IMR-90 (cell line): Measurements from ENCODE around the gene TECPR2. TPM values are rescaled to one million over a fixed set of nuclear protein-coding genes. Genes with fewer than 3 reads are reported as not detected.

Source experiments
- ATAC-seq: fragments of 200-7000 bp; cut with Tn5 transposase; 2 replicates; pipeline ENCODE4 v1.9.1; 2020; ENCODE audit warnings: low read depth, mild to moderate bottlenecking, moderate library complexity
- BruUV-seq: library from RNA; stranded (reverse); fragments of 400-500 nt; replicated peaks from 2 replicates; lab custom pipeline; 2021; lab: Mats Ljungman, UMichigan
- CTCF ChIA-PET: fragments of 300-600 bp; formaldehyde crosslinking; extraction: SDS; loops from one replicate; lab custom pipeline; 2021; ENCODE audit warnings: antibody characterized with exemption; lab: Yijun Ruan, JAX
- POLR2A ChIA-PET: fragments of 300-600 bp; sonication (Branson Sonifier 250); formaldehyde crosslinking; loops from one replicate; lab custom pipeline; 2022; ENCODE audit warnings: antibody characterized with exemption; ENCODE audit not compliant: unreplicated experiment; lab: Charles Lee
- DNase-seq: peaks from one replicate; pipeline ENCODE4 v3.0.0; 2013
- H2AFZ ChIP-seq: replicated peaks from 2 replicates; pipeline ENCODE3; 2013; ENCODE audit warnings: low read length, mild to moderate bottlenecking; ENCODE audit not compliant: poor library complexity
- H2AK5ac ChIP-seq: 2 replicates; pipeline ENCODE4 v1.6.1; 2013; ENCODE audit warnings: low read depth, low read length, inconsistent platforms
- H2AK9ac ChIP-seq: replicated peaks from 2 replicates; pipeline ENCODE3; 2013; ENCODE audit warnings: mild to moderate bottlenecking, low read depth, low read length, moderate library complexity; ENCODE audit not compliant: poor library complexity
- H2BK120ac ChIP-seq: 2 replicates; pipeline ENCODE4 v1.6.1; 2013; ENCODE audit warnings: low read depth, low read length, inconsistent platforms
- H2BK15ac ChIP-seq: 3 replicates; pipeline ENCODE4 v1.6.1; 2013; ENCODE audit warnings: low read depth, low read length, inconsistent platforms
- H2BK20ac ChIP-seq: 2 replicates; pipeline ENCODE4 v1.6.1; 2013; ENCODE audit warnings: low read depth, mild to moderate bottlenecking, inconsistent platforms, low read length, moderate library complexity
- H2BK5ac ChIP-seq: 2 replicates; pipeline ENCODE4 v1.6.1; 2013; ENCODE audit warnings: mild to moderate bottlenecking, low read depth, low read length, inconsistent platforms; ENCODE audit not compliant: poor library complexity, severe bottlenecking
- H3K14ac ChIP-seq: replicated peaks from 2 replicates; pipeline ENCODE4 v1.6.1; 2013; ENCODE audit warnings: low read depth, low read length, inconsistent platforms
- H3K18ac ChIP-seq: 2 replicates; pipeline ENCODE4 v1.6.1; 2013; ENCODE audit warnings: low read depth, low read length, control low read depth
- H3K23ac ChIP-seq: 2 replicates; pipeline ENCODE4 v1.6.1; 2013; ENCODE audit warnings: low read depth, low read length, inconsistent platforms
- H3K27ac ChIP-seq: 2 replicates; pipeline ENCODE4 v1.5.1; 2013; ENCODE audit warnings: mild to moderate bottlenecking, control low read depth, low read length; ENCODE audit not compliant: insufficient read depth
- H3K27me3 ChIP-seq: 2 replicates; pipeline ENCODE4 v1.6.1; 2013; ENCODE audit warnings: low read length; ENCODE audit not compliant: control insufficient read depth, insufficient read depth
- H3K36me3 ChIP-seq: 2 replicates; pipeline ENCODE4 v1.6.1; 2013; ENCODE audit warnings: low read length, mixed read lengths; ENCODE audit not compliant: control insufficient read depth, insufficient read depth
- H3K4ac ChIP-seq: 2 replicates; pipeline ENCODE4 v1.6.1; 2013; ENCODE audit warnings: low read depth, low read length, inconsistent platforms
- H3K4me1 ChIP-seq: 2 replicates; pipeline ENCODE4 v1.6.1; 2013; ENCODE audit warnings: low read length, mixed read lengths; ENCODE audit not compliant: control insufficient read depth, insufficient read depth
- H3K4me2 ChIP-seq: 2 replicates; pipeline ENCODE4 v1.6.1; 2013; ENCODE audit warnings: low read depth, mild to moderate bottlenecking, control low read depth, low read length, moderate library complexity
- H3K4me3 ChIP-seq: 2 replicates; pipeline ENCODE4 v1.5.1; 2013; ENCODE audit warnings: low read depth, mild to moderate bottlenecking, control low read depth, low read length, moderate library complexity; ENCODE audit not compliant: insufficient read depth
- H3K56ac ChIP-seq: 2 replicates; pipeline ENCODE4 v1.6.1; 2013; ENCODE audit warnings: low read length, inconsistent platforms; ENCODE audit not compliant: insufficient read depth; ENCODE audit errors: extremely low read depth
- H3K79me1 ChIP-seq, 2 experiments: 2 replicates each; pipeline ENCODE4 v1.6.1; 2013; ENCODE audit warnings: low read length in 2 of 2, inconsistent platforms in 1 of 2, low read depth in 1 of 2
- H3K9ac ChIP-seq: 2 replicates; pipeline ENCODE4 v1.6.1; 2013; ENCODE audit warnings: low read depth, low read length, control low read depth
- H3K9me1 ChIP-seq: 2 replicates; pipeline ENCODE4 v1.6.1; 2013; ENCODE audit warnings: low read length, inconsistent platforms; ENCODE audit not compliant: insufficient read depth
- H3K9me3 ChIP-seq: 2 replicates; pipeline ENCODE4 v1.6.1; 2013; ENCODE audit warnings: low read length; ENCODE audit not compliant: control insufficient read depth, insufficient read depth
- H4K20me1 ChIP-seq: 2 replicates; pipeline ENCODE4 v1.6.1; 2013; ENCODE audit warnings: low read length, inconsistent platforms; ENCODE audit not compliant: insufficient read depth
- H4K5ac ChIP-seq: 2 replicates; pipeline ENCODE4 v1.6.1; 2013; ENCODE audit warnings: mild to moderate bottlenecking, low read depth, low read length, control low read depth
- H4K8ac ChIP-seq, 2 experiments: 2 replicates each; pipeline ENCODE4 v1.6.1; 2013; ENCODE audit warnings: low read depth in 2 of 2, low read length in 2 of 2, control low read depth in 1 of 2, inconsistent platforms in 1 of 2
- H4K91ac ChIP-seq: 2 replicates; pipeline ENCODE4 v1.6.1; 2013; ENCODE audit warnings: low read depth, low read length, inconsistent platforms; ENCODE audit not compliant: insufficient read depth
- RCOR1 ChIP-seq: IDR thresholded peaks from 2 replicates; pipeline ENCODE4 v1.6.1; 2012; ENCODE audit warnings: mild to moderate bottlenecking, low read length, improper control_type of control experiment; ENCODE audit not compliant: insufficient replicate concordance
- WGBS, 2 experiments: methylation state at CpG; one replicate each; pipeline versions ENCODE4 v1.1.5 to v1.1.7; 2013; ENCODE audit warnings: missing lambda C conversion rate in 2 of 2; ENCODE audit not compliant: insufficient read length in 1 of 2; ENCODE audit errors: extremely low coverage in 2 of 2; 5-methylcytosine and 5-hydroxymethylcytosine counted together
- dilution Hi-C: fragments of 300-500 bp; cut with HindIII; formaldehyde crosslinking; loops from one replicate; pipeline ENCODE4 v1.14.3; 2018; ENCODE audit warnings: low sequenced_read_pairs; ENCODE audit not compliant: unreplicated experiment
- in situ Hi-C: fragments of 300-500 bp; cut with MboI; formaldehyde crosslinking; loops from 3 replicates; pipeline ENCODE4 v1.14.3; 2019; ENCODE audit warnings: low sequenced_read_pairs, inconsistent platforms, mixed read lengths
- intact Hi-C: fragments of 100-400 bp; cut with micrococcal nuclease; formaldehyde crosslinking; loops from 2 replicates; pipeline ENCODE4 v1.10.0; 2022
- polyA plus RNA-seq, 3 experiments: library from polyadenylated mRNA; depleted of rRNA; stranded (reverse); fragments of >200 nt; gene quantifications; 2 replicates each; pipeline ENCODE4 v1.2.3, GENCODE V29; 2012; ENCODE audit warnings: low replicate concordance in 1 of 3
- total RNA-seq: library from RNA; depleted of rRNA; stranded (reverse); fragments of >200 nt; gene quantifications from 2 replicates; pipeline ENCODE4 v1.2.3, GENCODE V29; 2012

TECPR2 gene
- total and polyA plus RNA-seq, 2 of the 4 experiments (the other 2 are of a cell fraction): 9.5 to 11.7 TPM

DNA sequence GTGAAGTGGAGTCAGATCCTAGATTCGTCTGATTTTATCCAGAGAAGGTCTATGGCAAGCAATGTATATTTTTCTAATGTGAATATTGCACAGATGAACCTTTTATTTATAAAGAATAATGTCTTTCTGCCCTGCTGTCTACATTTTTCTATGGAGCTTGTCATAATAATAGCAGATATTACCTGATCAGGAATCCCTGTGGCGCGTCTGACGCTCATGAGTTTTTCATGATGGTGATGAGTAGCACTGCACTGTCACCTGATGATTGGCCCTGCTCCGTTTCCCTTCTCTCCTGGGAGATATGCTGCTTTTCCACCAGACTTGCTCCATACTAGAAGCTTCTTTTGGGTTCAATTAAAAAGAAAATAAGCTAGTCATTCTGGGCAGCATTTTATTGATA is 20.5 kb upstream of the TECPR2 start:
- H3K4me3 ChIP-seq: no peak overlapping the region
- no peaks in the 10 kb centered on the region for H3K9me1 ChIP-seq
- H4K20me1 ChIP-seq: no peaks in the 10 kb centered on the region; the same call in 1 of the 2 replicates
- H3K9me3 ChIP-seq: no peaks in the 10 kb centered on the region
- intact Hi-C loops (no loop called here), dilution Hi-C loops (no loop called here), in situ Hi-C loops (no loop called here)
- H3K27ac ChIP-seq: no peak overlapping the region
- H3K9ac ChIP-seq: no peak overlapping the region
- ATAC-seq: no peak
- H2BK120ac ChIP-seq: no peak overlapping the region
- H3K56ac ChIP-seq: no peak overlapping the region
- no peak overlapping the region for H4K8ac ChIP-seq
- no peaks in the 10 kb centered on the region for H3K4me1 ChIP-seq
- no peak overlapping the region for H4K91ac ChIP-seq
- H3K27me3 ChIP-seq: no peaks in the 10 kb centered on the region
- no peak overlapping the region for H2BK15ac ChIP-seq
- BruUV-seq: no TSS peak
- TF ChIP-seq RCOR1: no peak
- POLR2A ChIA-PET: no interaction called here
- H3K14ac ChIP-seq: no peak overlapping the region
- no peak overlapping the region for H2AFZ ChIP-seq
- no peak overlapping the region for H3K18ac ChIP-seq
- no peak overlapping the region for H2AK9ac ChIP-seq
- H4K5ac ChIP-seq: no peak overlapping the region
- CTCF ChIA-PET: no interaction called here
- H3K23ac ChIP-seq: no peak overlapping the region
- DNase-seq: no peak
- no peak overlapping the region for H3K4ac ChIP-seq
- H2BK5ac ChIP-seq: no peak overlapping the region
- no peaks in the 10 kb centered on the region for H3K79me1 ChIP-seq
- WGBS, 2 experiments: no CpG with 5 or more reads among the region's 5 CpGs
- H3K4me2 ChIP-seq: no peak overlapping the region
- peaks cover 42% of the 10 kb centered on the region for H3K36me3 ChIP-seq
- H2BK20ac ChIP-seq: no peak overlapping the region
- H2AK5ac ChIP-seq: no peak overlapping the region
